RWPE1 (cell line): ENCODE measurements around the gene ZNF646.
A peak's percentile ranks its signal among the peaks of the same experiment; 100 is the strongest.

ENCODE experiments used
- CTCF ChIA-PET: fragments of 350-600 bp; sonication (Branson Sonifier 250); formaldehyde crosslinking; extraction: SDS; loops from one replicate; lab custom pipeline; 2021; lab: Yijun Ruan, JAX
- POLR2A ChIA-PET: fragments of 400-600 bp; formaldehyde crosslinking; extraction: SDS; loops from one replicate; lab custom pipeline; 2020; ENCODE audit warnings: antibody characterized with exemption; ENCODE audit not compliant: low non-redundant PET; lab: Yijun Ruan, JAX
- DNase-seq: peaks from one replicate; pipeline ENCODE4 v3.0.0; 2012; ENCODE audit warnings: low spot score
- H3K27ac ChIP-seq: fragments of 450-650 bp; 2 replicates; pipeline ENCODE4 v1.5.1; 2017
- CTCF ChIP-seq: fragments of 450-650 bp; conservative IDR thresholded peaks from 2 replicates; pipeline ENCODE4 v1.5.1; 2017; ENCODE audit warnings: low read depth, mild to moderate bottlenecking

ZNF646 gene

DNA sequence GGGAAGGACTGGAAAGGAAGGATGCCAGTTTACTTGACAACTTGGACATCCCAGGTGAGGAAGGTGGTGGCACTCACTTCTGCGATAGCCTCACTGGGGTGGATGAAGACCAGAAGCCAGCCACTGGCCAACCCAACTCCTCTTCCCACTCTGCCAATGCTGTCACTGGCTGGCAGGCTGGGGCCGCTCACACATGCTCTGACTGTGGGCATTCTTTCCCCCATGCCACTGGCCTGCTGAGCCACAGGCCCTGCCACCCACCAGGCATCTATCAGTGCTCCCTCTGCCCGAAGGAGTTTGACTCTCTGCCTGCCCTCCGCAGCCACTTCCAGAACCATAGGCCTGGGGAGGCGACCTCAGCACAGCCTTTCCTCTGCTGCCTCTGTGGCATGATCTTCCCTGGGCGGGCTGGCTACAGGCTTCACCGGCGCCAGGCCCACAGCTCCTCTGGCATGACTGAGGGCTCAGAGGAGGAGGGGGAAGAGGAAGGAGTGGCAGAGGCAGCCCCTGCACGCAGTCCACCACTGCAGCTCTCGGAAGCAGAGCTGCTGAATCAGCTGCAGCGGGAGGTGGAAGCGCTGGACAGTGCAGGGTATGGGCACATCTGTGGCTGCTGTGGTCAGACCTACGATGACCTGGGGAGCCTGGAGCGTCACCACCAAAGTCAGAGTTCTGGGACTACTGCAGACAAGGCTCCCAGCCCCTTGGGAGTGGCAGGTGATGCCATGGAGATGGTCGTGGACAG, 4.5 kb downstream of the ZNF646 start:
- H3K27ac ChIP-seq, result 0 out of 2 replicates have a peak overlapping the region, but pooled peaks have one; percentile 1
- TF ChIP-seq CTCF, result no peak
- DNase-seq, result no peak
- ChIA-PET POLR2A (no interaction called here), CTCF (interaction anchor here (0.6 kb wide), 1 partner anchor 41 kb away, joined by 4 read pairs; no protein-coding TSS in a partner anchor)

DNA sequence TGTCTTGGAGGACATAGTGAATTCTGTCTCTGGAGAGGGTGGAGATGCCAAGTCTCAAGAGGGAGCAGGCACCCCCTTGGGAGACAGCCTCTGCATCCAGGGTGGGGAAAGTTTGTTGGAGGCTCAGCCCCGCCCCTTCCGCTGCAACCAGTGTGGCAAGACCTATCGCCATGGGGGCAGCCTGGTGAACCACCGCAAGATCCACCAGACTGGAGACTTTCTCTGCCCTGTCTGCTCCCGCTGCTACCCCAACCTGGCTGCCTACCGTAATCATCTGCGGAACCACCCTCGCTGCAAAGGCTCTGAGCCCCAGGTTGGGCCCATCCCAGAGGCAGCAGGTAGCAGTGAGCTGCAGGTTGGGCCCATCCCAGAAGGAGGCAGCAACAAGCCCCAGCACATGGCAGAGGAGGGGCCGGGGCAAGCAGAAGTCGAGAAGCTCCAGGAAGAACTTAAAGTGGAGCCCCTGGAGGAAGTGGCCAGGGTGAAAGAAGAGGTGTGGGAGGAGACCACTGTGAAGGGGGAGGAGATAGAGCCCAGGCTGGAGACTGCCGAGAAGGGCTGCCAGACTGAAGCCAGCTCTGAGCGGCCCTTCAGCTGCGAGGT, 5.2 kb downstream of the ZNF646 start:
- 0 out of 2 replicates have a peak overlapping the region, but pooled peaks have one; percentile 1 for H3K27ac ChIP-seq
- ChIA-PET POLR2A (no interaction called here), CTCF (no interaction called here)
- DNase-seq, result no peak
- TF ChIP-seq CTCF, result no peak

GRCh38 chr16:31080035-31080629, 5.9 kb downstream of the ZNF646 start:
- ChIA-PET CTCF (no interaction called here), POLR2A (no interaction called here)
- TF ChIP-seq CTCF, result no peak
- H3K27ac ChIP-seq, result peak overlapping the region; percentile 67
- no peak for DNase-seq

- TF ChIP-seq CTCF, result no peak
- ChIA-PET CTCF (interaction anchor here (0.5 to 0.6 kb wide), 3 partner anchors 52 to 119 kb away, joined by 3 to 6 read pairs (median 5); no protein-coding TSS in a partner anchor), POLR2A (no interaction called here)
- H3K27ac ChIP-seq, result peak overlapping the region; percentile 67
- DNase-seq, result no peak
Observed at GRCh38 chr16:31080756-31081419, 6.7 kb downstream of the ZNF646 start.

GRCh38 chr16:31081428-31082351, 7.5 kb downstream of the ZNF646 start:
- no peak for DNase-seq
- POLR2A ChIA-PET, result interaction anchor here (0.6 kb wide), 1 partner anchor 12 kb away, joined by 5 read pairs; no protein-coding TSS in a partner anchor
- CTCF ChIA-PET, result interaction anchor here (0.6 kb wide), 1 partner anchor 96 kb away, joined by 5 read pairs; no protein-coding TSS in a partner anchor
- TF ChIP-seq CTCF, result no peak
- peak overlapping the region; percentile 67 for H3K27ac ChIP-seq
